Endothelial cell of umbilical vein (primary cell): ENCODE data around the gene TNRC6C. TPM values are rescaled to one million over a fixed set of nuclear protein-coding genes. Genes with fewer than 3 reads are reported as not detected.

Experiments
- BruUV-seq: library from RNA; stranded (reverse); fragments of 400-500 nt; replicated peaks from 2 replicates; lab custom pipeline; 2021; lab: Mats Ljungman, UMichigan
- CTCF ChIA-PET: fragments of 300-600, 350-600 bp; sonication (Branson Sonifier 250); formaldehyde crosslinking; loops from one replicate; lab custom pipeline; 2021; ENCODE audit warnings: antibody characterized with exemption, inconsistent platforms; lab: Charles Lee
- POLR2A ChIA-PET: fragments of 300-600, 350-600 bp; sonication (Branson Sonifier 250); formaldehyde crosslinking; loops from one replicate; lab custom pipeline; 2021; ENCODE audit warnings: antibody characterized with exemption, inconsistent platforms; lab: Charles Lee
- DNase-seq: peaks from one replicate; pipeline ENCODE4 v3.0.0-alpha.2; 2011; ENCODE audit warnings: low read depth, low spot score
- FAIRE-seq: peaks from 2 replicates; lab custom pipeline; 2011; peaks lifted over from hg19 to GRCh38; lab: Jason Lieb, UNC
- H2AFZ ChIP-seq: 2 replicates; pipeline ENCODE4 v1.6.0; 2012; ENCODE audit warnings: low read depth, low read length, control low read depth, inconsistent platforms
- H3K27ac ChIP-seq: 2 replicates; pipeline ENCODE4 v1.5.1; 2011; ENCODE audit warnings: low read depth, mild to moderate bottlenecking, control low read depth, low read length, moderate library complexity; ENCODE audit not compliant: insufficient read depth
- H3K27me3 ChIP-seq, 2 experiments: 2 replicates each; pipeline versions ENCODE4 v1.6.0 to v1.6.1; 2011; ENCODE audit warnings: low read length in 2 of 2, mixed read lengths in 1 of 2; ENCODE audit not compliant: control insufficient read depth in 2 of 2, insufficient read depth in 2 of 2
- H3K36me3 ChIP-seq, 2 experiments: 2 replicates in 1 of 2; 3 replicates in 1 of 2; pipeline ENCODE4 v1.5.1; 2011; ENCODE audit warnings: low read length in 2 of 2, mild to moderate bottlenecking in 1 of 2, moderate library complexity in 1 of 2; ENCODE audit not compliant: control insufficient read depth in 2 of 2, insufficient read depth in 2 of 2; ENCODE audit errors: extremely low read depth in 1 of 2
- H3K4me1 ChIP-seq: 3 replicates; pipeline ENCODE4 v1.5.1; 2011; ENCODE audit warnings: mild to moderate bottlenecking, low read length; ENCODE audit not compliant: control insufficient read depth, insufficient read depth; ENCODE audit errors: extremely low read depth
- H3K4me2 ChIP-seq: 2 replicates; pipeline ENCODE4 v1.6.1; 2011; ENCODE audit warnings: low read length, control low read depth, mixed read lengths; ENCODE audit not compliant: insufficient read depth
- H3K4me3 ChIP-seq, 3 experiments: fragments of 200-600 bp in 1 of 3; sonication (generic), shearing (Covaris generic) in 1 of 3; replicated peaks in 1 of 3; 2 replicates each; pipeline ENCODE4 v1.5.1; 2011 to 2016; ENCODE audit warnings: control low read depth in 3 of 3, low read length in 3 of 3, mild to moderate bottlenecking in 2 of 3, inconsistent platforms in 1 of 3, low read depth in 1 of 3, moderate library complexity in 1 of 3; ENCODE audit not compliant: insufficient read depth in 1 of 3
- H3K79me2 ChIP-seq: 2 replicates; pipeline ENCODE4 v1.6.0; 2012; ENCODE audit warnings: low read length, inconsistent platforms; ENCODE audit not compliant: control insufficient read depth, insufficient read depth
- H3K9ac ChIP-seq: replicated peaks from 2 replicates; pipeline ENCODE3; 2011; ENCODE audit warnings: low read length, control low read depth; ENCODE audit not compliant: insufficient read depth; ENCODE audit errors: extremely low read depth
- H3K9me1 ChIP-seq: replicated peaks from 3 replicates; pipeline ENCODE4 v1.6.0; 2011; ENCODE audit warnings: mild to moderate bottlenecking, low read length; ENCODE audit not compliant: control insufficient read depth, insufficient read depth; ENCODE audit errors: extremely low read depth
- H3K9me3 ChIP-seq: replicated peaks from 2 replicates; pipeline ENCODE4 v1.5.1; 2012; ENCODE audit warnings: low read length, inconsistent platforms; ENCODE audit not compliant: control insufficient read depth, insufficient read depth
- H4K20me1 ChIP-seq: replicated peaks from 2 replicates; pipeline ENCODE3; 2011; ENCODE audit warnings: mild to moderate bottlenecking, low read length; ENCODE audit not compliant: control insufficient read depth, insufficient read depth; ENCODE audit errors: extremely low read depth
- EZH2 ChIP-seq: IDR thresholded peaks from 2 replicates; pipeline ENCODE4 v1.6.1; 2012; ENCODE audit warnings: borderline replicate concordance, low read depth, mild to moderate bottlenecking, moderate library complexity, low read length, inconsistent platforms; ENCODE audit not compliant: severe bottlenecking
- FOS ChIP-seq: IDR thresholded peaks from 2 replicates; pipeline ENCODE4 v1.6.1; 2011; ENCODE audit warnings: mild to moderate bottlenecking, low read length, moderate library complexity, borderline replicate concordance; ENCODE audit not compliant: insufficient read depth
- GATA2 ChIP-seq: IDR thresholded peaks from 2 replicates; pipeline ENCODE4 v1.7.0; 2011; ENCODE audit warnings: low read depth, mild to moderate bottlenecking, moderate library complexity, mixed read lengths, low read length; ENCODE audit not compliant: insufficient read length, insufficient read depth
- JUN ChIP-seq: IDR thresholded peaks from 2 replicates; pipeline ENCODE4 v1.6.1; 2011; ENCODE audit warnings: borderline replicate concordance, low read depth; ENCODE audit not compliant: insufficient read length, insufficient read depth
- MYC ChIP-seq: IDR thresholded peaks from one replicate; pipeline ENCODE4 v1.6.1; 2011; ENCODE audit warnings: mild to moderate bottlenecking, low read depth, low read length
- POLR2A ChIP-seq: IDR thresholded peaks from 2 replicates; pipeline ENCODE4 v1.6.1; 2012; ENCODE audit warnings: low read depth, mild to moderate bottlenecking, control low read depth, low read length
- POLR2AphosphoS5 ChIP-seq: IDR thresholded peaks from 2 replicates; pipeline ENCODE4 v1.6.1; 2012; ENCODE audit warnings: low read depth, mild to moderate bottlenecking, control low read depth, low read length, moderate library complexity; ENCODE audit not compliant: insufficient read depth
- dilution Hi-C: fragments of 300-500 bp; cut with MboI; formaldehyde crosslinking; loops from one replicate; pipeline ENCODE4 v1.15.0; 2019; ENCODE audit warnings: low sequenced_read_pairs; ENCODE audit not compliant: extremely low pct_ligation_motif_present
- intact Hi-C: fragments of 100-400 bp; cut with micrococcal nuclease; formaldehyde crosslinking; loops from one replicate; pipeline ENCODE4 v1.10.0; 2022
- polyA plus RNA-seq, 4 experiments: library from polyadenylated mRNA; depleted of rRNA in 3 of 4; stranded (reverse) in 3 of 4; unstranded in 1 of 4; fragments of >200 nt; gene quantifications; 2 replicates each; pipeline versions ENCODE4 v1.2.1 to v1.2.3, GENCODE V29; 2011 to 2012; ENCODE audit warnings: missing spikeins in 1 of 4
- total RNA-seq: library from RNA; stranded (reverse); gene quantifications from 2 replicates; pipeline ENCODE4 v1.2.3, GENCODE V29; 2021
- TF ChIP-seq, protein P1 (sequence below), 2 donors: IDR thresholded peaks; 1 replicate in 1 of 2; 2 replicates in 1 of 2; pipeline ENCODE4 v1.5.1; 2011; ENCODE audit warnings: low read length in 2 of 2, mild to moderate bottlenecking in 2 of 2, moderate library complexity in 2 of 2, control low read depth in 1 of 2, inconsistent platforms in 1 of 2, low read depth in 1 of 2; ENCODE audit not compliant: insufficient read depth in 1 of 2; ENCODE audit errors: extremely low read depth in 1 of 2
- TF ChIP-seq, protein P2 (sequence below): IDR thresholded peaks from 2 replicates; pipeline ENCODE4 v1.6.1; 2011; ENCODE audit not compliant: insufficient read depth, insufficient read length

The TNRC6C gene
- total and polyA plus RNA-seq, 2 donors (not counting 3 experiments of a cell fraction or from before 2014, with no cell fraction given), result 2.1 to 17.5 TPM

DNA sequence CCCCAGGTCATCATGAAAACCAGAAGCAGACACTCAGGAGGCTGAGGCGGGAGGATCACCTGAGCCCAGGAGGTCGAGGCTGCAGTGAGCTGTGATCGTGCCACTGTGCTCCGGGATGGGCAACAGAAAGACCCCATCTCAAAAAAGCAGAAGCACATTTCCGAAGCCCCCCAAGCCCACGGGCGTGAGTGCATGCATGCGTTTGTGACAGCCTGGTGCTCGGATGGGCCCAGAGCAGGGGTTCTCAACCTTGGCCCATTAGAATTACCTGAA is 150.9 kb downstream of the TNRC6C start:
- no peaks in the 10 kb centered on the region for H4K20me1 ChIP-seq
- dilution Hi-C loops, result no loop called here
- no peak overlapping the region for H2AFZ ChIP-seq
- TF ChIP-seq POLR2AphosphoS5 (no peak), GATA2 (no peak), FOS (no peak), MYC (no peak), JUN (no peak), POLR2A (no peak), EZH2 (no peak)
- TF ChIP-seq, protein P1, sequence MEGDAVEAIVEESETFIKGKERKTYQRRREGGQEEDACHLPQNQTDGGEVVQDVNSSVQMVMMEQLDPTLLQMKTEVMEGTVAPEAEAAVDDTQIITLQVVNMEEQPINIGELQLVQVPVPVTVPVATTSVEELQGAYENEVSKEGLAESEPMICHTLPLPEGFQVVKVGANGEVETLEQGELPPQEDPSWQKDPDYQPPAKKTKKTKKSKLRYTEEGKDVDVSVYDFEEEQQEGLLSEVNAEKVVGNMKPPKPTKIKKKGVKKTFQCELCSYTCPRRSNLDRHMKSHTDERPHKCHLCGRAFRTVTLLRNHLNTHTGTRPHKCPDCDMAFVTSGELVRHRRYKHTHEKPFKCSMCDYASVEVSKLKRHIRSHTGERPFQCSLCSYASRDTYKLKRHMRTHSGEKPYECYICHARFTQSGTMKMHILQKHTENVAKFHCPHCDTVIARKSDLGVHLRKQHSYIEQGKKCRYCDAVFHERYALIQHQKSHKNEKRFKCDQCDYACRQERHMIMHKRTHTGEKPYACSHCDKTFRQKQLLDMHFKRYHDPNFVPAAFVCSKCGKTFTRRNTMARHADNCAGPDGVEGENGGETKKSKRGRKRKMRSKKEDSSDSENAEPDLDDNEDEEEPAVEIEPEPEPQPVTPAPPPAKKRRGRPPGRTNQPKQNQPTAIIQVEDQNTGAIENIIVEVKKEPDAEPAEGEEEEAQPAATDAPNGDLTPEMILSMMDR (IDR thresholded peaks at IDR 0.05; ENCODE audit: extremely low read depth in 1 of 2, insufficient read depth in 1 of 2, low read depth in 1 of 2, low read length in 2 of 2), result no peak
- TF ChIP-seq, protein P2, sequence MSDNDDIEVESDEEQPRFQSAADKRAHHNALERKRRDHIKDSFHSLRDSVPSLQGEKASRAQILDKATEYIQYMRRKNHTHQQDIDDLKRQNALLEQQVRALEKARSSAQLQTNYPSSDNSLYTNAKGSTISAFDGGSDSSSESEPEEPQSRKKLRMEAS, result no peak
- CTCF ChIA-PET, result interaction anchor here (0.7 to 3.7 kb wide), 5 partner anchors 15 to 142 kb away, joined by 3 to 14 read pairs (median 4); no protein-coding TSS in a partner anchor
- no peak for DNase-seq
- H3K9me3 ChIP-seq, result no peaks in the 10 kb centered on the region
- H3K27me3 ChIP-seq, result no peaks in the 10 kb centered on the region
- no peaks in the 10 kb centered on the region for H3K4me1 ChIP-seq
- no peak overlapping the region for H3K4me3 ChIP-seq
- POLR2A ChIA-PET, result no interaction called here
- H3K36me3 ChIP-seq, result peaks cover 0 to 8% of the 10 kb centered on the region in 2 experiments
- H3K9me1 ChIP-seq, result no peaks in the 10 kb centered on the region
- H3K27ac ChIP-seq, result no peak overlapping the region
- H3K79me2 ChIP-seq, result no peaks in the 10 kb centered on the region
- FAIRE-seq, result no peak
- no peak overlapping the region for H3K4me2 ChIP-seq
- intact Hi-C loops, result no loop called here
- H3K9ac ChIP-seq, result no peak overlapping the region
- no TSS peak for BruUV-seq
